ENCODE results near the gene PSMB9.
"Not testable (repeated sequence)": the region's sequence is repeated elsewhere in the genome, so short reads cannot be mapped to it uniquely, and the experiment has no call there.

PSMB9 gene

GRCh38 chr6:32853541-32854375 is at the start of gene PSMB9, which contains the start of gene TAP1:
Gene PSMB9 (plus strand): TSS chr6:32854192. CDS start chr6:32854230, 38 bp downstream.
Gene TAP1 (minus strand): TSS chr6:32853704. CDS start chr6:32853636, 68 bp downstream.
- in situ Hi-C loops (cut with HindIII; ENCODE audit: low pct_ligation_motif_present, low sequenced_read_pairs): no loop called here
- TF ChIP-seq, protein P1, sequence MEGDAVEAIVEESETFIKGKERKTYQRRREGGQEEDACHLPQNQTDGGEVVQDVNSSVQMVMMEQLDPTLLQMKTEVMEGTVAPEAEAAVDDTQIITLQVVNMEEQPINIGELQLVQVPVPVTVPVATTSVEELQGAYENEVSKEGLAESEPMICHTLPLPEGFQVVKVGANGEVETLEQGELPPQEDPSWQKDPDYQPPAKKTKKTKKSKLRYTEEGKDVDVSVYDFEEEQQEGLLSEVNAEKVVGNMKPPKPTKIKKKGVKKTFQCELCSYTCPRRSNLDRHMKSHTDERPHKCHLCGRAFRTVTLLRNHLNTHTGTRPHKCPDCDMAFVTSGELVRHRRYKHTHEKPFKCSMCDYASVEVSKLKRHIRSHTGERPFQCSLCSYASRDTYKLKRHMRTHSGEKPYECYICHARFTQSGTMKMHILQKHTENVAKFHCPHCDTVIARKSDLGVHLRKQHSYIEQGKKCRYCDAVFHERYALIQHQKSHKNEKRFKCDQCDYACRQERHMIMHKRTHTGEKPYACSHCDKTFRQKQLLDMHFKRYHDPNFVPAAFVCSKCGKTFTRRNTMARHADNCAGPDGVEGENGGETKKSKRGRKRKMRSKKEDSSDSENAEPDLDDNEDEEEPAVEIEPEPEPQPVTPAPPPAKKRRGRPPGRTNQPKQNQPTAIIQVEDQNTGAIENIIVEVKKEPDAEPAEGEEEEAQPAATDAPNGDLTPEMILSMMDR (IDR thresholded peaks at IDR 0.05; ENCODE audit: low read depth, low read length, missing control alignments): peak; percentile 62
- Histone ChIP-seq H3K4me3 (ENCODE audit: low read depth, low read length) (peak within 1 kb of the TSS; percentile 85), H3K27me3 (replicated peaks) (no peaks in the 10 kb centered on the region), H3K36me3 (replicated peaks) (peaks cover 16% of the 10 kb centered on the region), H3K27ac (peak within 1 kb of the TSS; percentile 88)
- peak; percentile 88 for DNase-seq

DNA sequence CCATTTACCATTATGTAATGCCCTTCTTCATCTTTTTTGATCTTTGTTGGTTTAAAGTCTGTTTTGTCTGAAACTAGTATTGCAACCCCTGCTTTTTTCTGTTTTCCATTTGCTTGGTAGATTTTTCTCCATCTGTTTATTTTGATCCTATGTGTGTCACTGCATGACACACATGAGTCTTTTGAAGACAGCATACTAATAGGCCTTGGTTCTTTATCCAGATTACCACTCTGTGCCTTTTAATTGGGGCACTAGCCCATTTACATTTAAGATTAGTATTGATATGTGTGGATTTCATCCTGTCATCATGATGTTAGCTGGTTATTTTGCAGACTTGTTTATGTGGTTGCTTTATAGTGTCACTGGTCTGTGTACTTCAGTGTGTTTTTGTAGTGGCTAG is 48.6 kb upstream of the PSMB9 start:
- H3K27ac ChIP-seq; in situ Hi-C loops (cut with HindIII; ENCODE audit: low pct_ligation_motif_present, low sequenced_read_pairs): not testable (repeated sequence)
- peaks cover 16% of the 10 kb centered on the region for H3K27me3 ChIP-seq (replicated peaks)

GRCh38 chr6:32807020-32807580 is 46.9 kb upstream of the PSMB9 start:
- no peak overlapping the region for H3K4me3 ChIP-seq (ENCODE audit: low read depth, low read length)
- DNase-seq: no peak
- in situ Hi-C loops (cut with HindIII; ENCODE audit: low pct_ligation_motif_present, low sequenced_read_pairs): no loop called here
- TF ChIP-seq, protein P1 (IDR thresholded peaks at IDR 0.05; ENCODE audit: low read depth, low read length, missing control alignments): no peak
- H3K27me3 ChIP-seq (replicated peaks): peaks cover 11% of the 10 kb centered on the region
- no peaks in the 10 kb centered on the region for H3K36me3 ChIP-seq (replicated peaks)
- H3K27ac ChIP-seq: no peak overlapping the region

More for the DNA sequence above, 48.6 kb upstream of the PSMB9 start:
- not testable (repeated sequence) for DNase-seq; H3K36me3 ChIP-seq (replicated peaks); H3K4me3 ChIP-seq (ENCODE audit: low read depth, low read length)

- H3K27ac ChIP-seq: no peak overlapping the region
- H3K27me3 ChIP-seq (replicated peaks): no peaks in the 10 kb centered on the region
- DNase-seq: no peak
- H3K36me3 ChIP-seq (replicated peaks): no peaks in the 10 kb centered on the region
- in situ Hi-C loops (cut with HindIII; ENCODE audit: low pct_ligation_motif_present, low sequenced_read_pairs): no loop called here
- TF ChIP-seq, protein P1 (IDR thresholded peaks at IDR 0.05; ENCODE audit: low read depth, low read length, missing control alignments): no peak
- H3K4me3 ChIP-seq (ENCODE audit: low read depth, low read length): no peak overlapping the region
Measured at GRCh38 chr6:32809171-32809570, 44.8 kb upstream of the PSMB9 start.

DNA sequence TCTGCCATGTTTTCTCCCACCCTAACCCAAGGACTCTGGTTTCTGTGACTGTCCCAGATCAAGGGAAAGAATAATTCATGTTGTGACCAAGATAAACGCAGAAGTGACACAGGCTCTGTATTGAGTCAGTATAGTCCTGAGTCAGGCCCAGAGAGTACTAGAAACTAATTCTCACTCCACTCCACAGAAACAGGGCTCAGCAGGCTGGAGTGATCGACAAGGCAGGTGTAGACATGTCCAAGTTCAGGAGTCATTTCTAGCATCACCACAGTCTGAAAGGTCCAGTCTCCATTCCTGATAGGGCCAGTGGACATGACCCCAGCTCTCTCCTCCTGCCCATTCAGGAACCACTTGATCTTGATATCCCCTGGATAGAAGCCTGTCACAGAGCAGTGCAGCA is 39.8 kb upstream of the PSMB9 start:
- in situ Hi-C loops (cut with HindIII; ENCODE audit: low pct_ligation_motif_present, low sequenced_read_pairs): no loop called here
- no peak overlapping the region for H3K27ac ChIP-seq
- H3K27me3 ChIP-seq (replicated peaks): no peaks in the 10 kb centered on the region
- no peak overlapping the region for H3K4me3 ChIP-seq (ENCODE audit: low read depth, low read length)
- TF ChIP-seq, protein P1 (IDR thresholded peaks at IDR 0.05; ENCODE audit: low read depth, low read length, missing control alignments): no peak
- H3K36me3 ChIP-seq (replicated peaks): no peaks in the 10 kb centered on the region
- no peak for DNase-seq

DNA sequence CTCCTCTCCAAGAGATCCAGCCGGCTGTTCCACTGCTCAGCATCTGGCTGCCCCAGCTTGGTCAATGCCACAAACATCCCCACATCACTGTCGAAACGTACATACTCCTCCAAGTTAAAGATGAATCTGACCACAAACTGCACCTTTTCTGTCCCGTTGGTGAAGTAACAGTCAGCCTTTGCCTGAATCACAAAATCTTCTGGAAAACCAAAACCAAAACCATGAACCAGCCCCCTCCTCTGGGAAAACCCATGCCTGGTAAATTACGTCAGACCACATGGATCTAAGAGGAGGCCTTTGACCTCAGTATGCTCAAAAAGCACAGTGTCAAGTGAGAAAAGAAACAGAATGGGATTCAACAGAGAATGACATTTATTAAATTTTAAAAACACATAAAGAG is 38.9 kb upstream of the PSMB9 start:
- peak; percentile 18 for DNase-seq
- Histone ChIP-seq H3K36me3 (replicated peaks) (no peaks in the 10 kb centered on the region), H3K4me3 (ENCODE audit: low read depth, low read length) (no peak overlapping the region), H3K27me3 (replicated peaks) (no peaks in the 10 kb centered on the region), H3K27ac (no peak overlapping the region)
- in situ Hi-C loops (cut with HindIII; ENCODE audit: low pct_ligation_motif_present, low sequenced_read_pairs): no loop called here
- TF ChIP-seq, protein P1 (IDR thresholded peaks at IDR 0.05; ENCODE audit: low read depth, low read length, missing control alignments): no peak
